Suppressor macrophage treated with lipopolysaccharide for 1 hour (primary cell): ENCODE results near the gene LRRC3C.
"Not testable (repeated sequence)": the region's sequence is repeated elsewhere in the genome, so short reads cannot be mapped to it uniquely, and the experiment has no call there.

Experiments used
- DNase-seq, 3 donors: peaks; one replicate each; pipeline ENCODE4 v3.0.0-alpha.2; 2020 to 2022

The LRRC3C gene, protein sequence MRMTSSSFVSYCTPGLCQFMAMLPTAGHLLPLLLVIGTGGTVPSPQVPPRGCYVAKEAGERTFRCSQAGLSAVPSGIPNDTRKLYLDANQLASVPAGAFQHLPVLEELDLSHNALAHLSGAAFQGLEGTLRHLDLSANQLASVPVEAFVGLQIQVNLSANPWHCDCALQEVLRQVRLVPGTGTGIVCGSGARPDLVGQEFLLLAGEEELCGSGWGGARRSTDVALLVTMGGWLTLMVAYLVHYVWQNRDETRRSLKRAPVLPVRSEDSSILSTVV

DNA sequence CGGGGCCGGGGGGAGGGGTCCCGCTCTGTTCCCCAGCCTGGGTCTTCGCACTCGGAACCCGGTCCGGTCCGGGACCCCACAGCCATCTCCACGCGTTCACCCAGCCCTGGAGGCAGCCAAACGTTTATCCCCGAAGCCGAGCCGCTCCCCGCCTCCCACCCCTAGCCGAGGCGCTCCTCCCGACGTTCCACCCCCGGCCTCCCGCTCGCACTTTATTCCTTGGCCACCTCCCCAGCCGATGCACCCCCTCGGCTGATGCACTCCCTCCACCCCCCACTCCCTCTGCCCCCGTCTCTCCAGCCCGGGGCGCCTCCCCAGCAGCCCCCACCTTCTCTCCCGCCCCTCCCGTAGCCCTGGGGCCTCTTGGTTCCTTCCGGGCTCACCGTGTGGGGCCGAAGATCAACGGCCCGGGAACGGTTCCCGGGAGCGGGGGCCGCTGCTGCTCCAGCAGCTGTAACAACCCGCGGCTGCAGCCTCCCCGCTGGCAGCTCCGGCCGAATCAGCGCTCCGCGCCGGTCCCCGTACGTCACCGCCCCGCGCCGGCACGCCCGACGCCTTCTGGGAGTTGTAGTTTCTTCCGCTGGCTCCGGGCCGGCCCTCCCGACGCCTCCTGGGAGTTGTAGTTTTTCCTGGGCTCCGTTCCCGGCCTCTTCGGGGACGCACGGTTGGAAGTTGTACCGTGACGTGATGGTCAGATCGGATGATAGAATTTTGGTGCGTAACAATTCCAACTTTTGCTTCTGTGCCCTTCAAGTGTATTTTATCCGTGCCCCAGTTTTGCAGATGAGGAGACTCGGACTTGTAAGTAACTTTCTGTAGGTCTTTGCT, at the start of gene LRRC3C, which contains the start of gene ORMDL3:
TSS of gene LRRC3C (plus strand) at position 632 of the 828 bp plus-strand sequence. CDS start 13,792 bp downstream, outside the sequence.
TSS of gene ORMDL3 (minus strand) at position 501 of the 828 bp plus-strand sequence. CDS start 3,398 bp downstream, outside the sequence.
- DNase-seq = peak; percentile 94 to 97 (median 96)

GRCh38 chr17:39886102-39886501, 41.4 kb upstream of the LRRC3C start:
- not testable (repeated sequence) for DNase-seq

DNA sequence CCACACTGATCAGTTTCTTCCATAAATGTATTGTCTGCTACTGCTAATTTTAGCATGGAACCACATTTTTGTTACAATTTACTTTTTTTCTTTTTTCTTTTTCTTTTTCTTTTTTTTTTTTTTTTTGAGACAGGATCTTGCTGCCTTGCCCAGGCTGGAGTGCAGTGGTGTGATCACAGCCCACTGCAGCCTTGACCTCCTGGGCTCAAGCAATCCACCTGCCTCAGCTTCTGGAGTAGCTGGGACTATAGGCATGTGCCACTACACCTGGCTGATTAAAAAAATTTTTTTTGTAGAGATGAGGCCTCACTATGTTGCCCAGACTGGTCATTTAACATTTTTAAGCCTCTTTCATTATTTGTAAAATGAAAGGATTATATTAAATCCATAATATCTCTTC, 40.5 kb upstream of the LRRC3C start:
- no peak for DNase-seq

DNA sequence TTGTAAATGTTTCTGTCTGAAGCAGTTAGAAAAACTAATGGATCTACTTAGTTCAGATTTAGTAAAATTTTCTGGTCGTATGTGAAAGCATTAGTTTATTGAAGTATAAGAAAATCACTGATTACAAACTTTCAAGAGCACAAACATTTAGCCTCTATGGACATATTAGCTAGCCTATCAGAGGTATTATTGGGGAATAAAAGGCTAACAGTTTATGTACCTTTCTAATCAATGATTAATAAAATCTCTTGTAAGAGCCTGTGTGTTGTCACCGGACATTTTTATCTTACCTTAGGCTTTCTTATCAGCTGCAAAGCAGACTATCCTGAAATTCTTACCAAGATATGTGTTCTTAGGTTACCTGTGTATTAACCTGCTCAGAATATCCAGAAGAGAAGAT, 38.3 kb upstream of the LRRC3C start:
- DNase-seq = no peak

GRCh38 chr17:39894681-39895376, 32.7 kb upstream of the LRRC3C start:
- DNase-seq = no peak

DNA sequence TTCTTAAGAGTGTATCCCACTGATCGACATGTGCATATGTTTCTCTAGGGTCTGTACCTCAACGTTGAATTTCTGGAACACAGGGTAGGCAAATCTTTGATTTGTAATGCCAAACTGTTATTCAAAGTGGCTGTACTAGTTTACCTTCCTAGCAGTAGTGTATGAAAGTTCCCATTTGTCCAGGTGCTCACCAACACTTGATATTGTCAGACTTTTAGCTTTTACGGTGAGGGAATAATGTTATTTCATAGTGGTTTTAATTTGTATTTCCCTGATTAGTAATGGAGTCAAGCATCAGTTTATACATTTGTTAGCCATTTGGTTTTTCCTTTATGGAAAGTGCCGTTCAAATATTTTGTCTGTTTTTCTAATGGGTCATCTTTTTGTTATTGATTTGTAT, 29.4 kb upstream of the LRRC3C start:
- no peak for DNase-seq

GRCh38 chr17:39899215-39899614, 28.3 kb upstream of the LRRC3C start:
- no peak for DNase-seq

- not testable (repeated sequence) for DNase-seq
Measured at GRCh38 chr17:39902027-39902426, 25.5 kb upstream of the LRRC3C start.

- peak; percentile 8 to 23 (median 10) for DNase-seq
Measured at GRCh38 chr17:39903158-39903884, 24.2 kb upstream of the LRRC3C start.

DNA sequence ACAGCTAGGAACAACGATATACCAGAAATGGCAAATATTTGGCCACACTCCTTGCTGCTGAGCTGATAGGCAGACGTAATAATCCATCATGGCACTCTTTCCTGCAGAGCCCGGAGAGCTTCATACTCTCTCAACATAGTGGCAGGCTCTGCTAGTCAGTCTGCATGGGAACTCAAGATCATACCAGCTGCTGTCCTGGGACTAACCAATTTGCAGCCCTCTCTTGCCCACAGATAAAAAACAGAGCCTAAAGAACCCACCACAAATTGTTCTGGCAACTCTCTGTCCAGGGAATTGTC, 22.6 kb upstream of the LRRC3C start:
- no peak for DNase-seq

DNA sequence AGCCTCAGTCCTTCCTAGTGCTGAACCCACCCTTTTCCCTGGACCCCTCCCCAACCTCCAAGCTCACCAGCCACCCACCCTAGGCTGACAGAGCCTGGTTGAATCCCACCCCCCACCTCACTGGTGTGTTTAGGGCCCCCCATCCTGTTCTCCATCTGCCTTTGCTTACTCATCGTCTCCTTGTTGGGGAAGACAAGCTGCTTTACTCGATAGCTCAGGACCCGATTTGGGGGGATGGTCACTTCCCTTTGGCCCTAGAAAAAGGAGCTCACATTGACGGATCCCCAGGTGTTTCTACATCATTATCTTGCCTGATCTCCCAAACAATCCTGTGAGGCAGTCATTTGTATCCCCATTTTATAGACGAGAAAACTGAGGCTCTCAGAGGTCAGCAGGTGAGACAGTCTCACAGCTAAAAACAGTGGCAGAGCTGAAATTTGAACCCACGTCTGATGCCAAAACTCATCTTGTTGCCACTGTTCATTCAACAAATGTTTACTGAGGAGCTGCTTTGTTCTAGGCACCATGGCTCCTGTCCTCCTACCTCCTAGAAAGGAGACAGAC, 18.7 kb upstream of the LRRC3C start:
- no peak for DNase-seq

DNA sequence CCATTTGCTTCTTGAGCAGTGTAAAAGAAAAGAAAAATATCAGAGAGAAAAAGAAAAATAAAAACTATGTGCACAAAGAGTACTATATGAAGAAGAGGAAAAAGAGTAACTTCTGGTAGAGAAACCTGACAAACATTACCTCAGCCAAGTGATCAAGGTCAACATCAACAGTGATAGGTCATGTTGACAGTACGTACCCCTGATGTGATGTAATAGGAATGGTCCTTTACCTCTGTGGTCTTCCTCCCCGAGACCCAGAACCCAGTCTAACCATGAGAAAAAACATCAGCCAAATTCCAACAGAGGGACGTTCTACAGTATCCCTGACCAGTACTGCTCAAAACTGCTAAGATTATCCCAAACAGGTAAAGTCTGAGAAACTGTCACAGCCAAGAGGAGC, 13.5 kb upstream of the LRRC3C start:
- no peak for DNase-seq

DNA sequence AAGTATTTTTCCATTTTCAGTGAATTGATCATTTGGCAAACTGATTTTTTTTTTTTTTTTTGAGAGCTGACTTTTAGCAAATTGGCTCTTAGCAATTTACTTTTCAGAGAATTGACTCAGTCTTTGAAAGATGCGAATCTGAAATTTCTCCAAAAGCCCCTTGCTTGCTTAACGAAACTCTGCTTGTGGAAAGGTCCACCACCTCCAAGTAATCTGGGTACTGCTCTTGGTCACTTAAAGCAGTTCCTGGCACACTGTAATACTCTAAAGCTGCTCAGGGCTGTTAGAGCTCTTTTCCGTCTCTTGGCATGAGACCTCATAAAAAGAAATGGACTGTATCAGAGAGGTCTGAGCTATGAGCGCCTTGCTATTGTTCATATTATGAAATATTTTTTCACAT, 12.0 kb upstream of the LRRC3C start:
- DNase-seq = no peak

- DNase-seq = no peak
Measured at GRCh38 chr17:39916918-39917317, 10.6 kb upstream of the LRRC3C start.

DNA sequence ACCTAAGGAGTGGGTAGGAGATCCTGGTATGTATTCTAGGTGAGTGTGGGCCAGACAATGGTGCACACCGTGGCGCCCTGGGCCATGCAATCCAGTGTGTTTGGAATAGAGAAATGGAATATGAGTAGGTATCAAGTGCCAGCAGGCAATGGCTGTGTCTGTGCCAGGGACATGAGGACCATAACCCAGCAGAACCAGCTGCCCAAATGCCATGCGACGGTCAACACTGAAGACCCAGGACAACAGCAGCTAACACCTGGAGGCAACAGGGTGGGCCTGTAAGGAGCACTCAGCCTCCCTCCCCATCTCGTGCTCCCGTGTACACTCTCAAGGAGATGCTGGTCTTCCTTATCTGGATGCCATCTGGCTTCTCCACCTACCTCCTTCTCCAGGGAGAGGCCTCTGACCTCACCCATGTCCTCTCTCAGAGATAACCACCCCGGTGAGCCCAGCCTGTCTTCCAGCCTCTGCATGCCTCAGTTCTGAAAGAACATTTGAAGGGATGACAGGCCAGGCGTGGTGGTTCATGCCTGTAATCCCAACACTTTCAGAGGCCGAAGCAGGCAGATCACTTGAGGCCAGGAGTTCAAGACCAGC, 8.3 kb upstream of the LRRC3C start:
- no peak for DNase-seq

GRCh38 chr17:39920218-39921210, 7.0 kb upstream of the LRRC3C start:
- DNase-seq = peak in 2 of 3 donors; percentile 11 to 43

DNA sequence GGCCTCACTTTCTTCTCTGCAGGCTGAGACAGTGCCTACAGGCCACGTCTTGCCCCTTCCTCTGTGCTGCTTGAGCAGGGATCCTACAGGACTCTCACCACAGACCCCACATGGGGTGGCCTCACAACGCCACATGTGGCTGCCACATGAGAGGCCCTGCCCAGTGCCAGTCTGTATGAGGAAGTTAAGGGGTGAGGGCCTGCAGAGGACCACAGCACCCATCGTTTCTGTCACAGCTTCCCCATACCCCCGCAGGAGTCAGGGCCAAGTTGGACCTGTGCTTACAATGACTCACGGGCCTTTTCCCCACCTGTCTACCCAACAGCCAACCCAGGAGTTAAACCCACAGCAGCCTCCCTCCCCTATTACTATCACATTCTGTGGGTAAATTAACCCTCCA, 6.2 kb upstream of the LRRC3C start:
- DNase-seq = peak in 1 of 3 donors; percentile 16

- DNase-seq = no peak
Measured at GRCh38 chr17:39922006-39922405, 5.5 kb upstream of the LRRC3C start.

GRCh38 chr17:39923230-39923629, 4.3 kb upstream of the LRRC3C start:
- DNase-seq = no peak

GRCh38 chr17:39923836-39924690, 3.5 kb upstream of the LRRC3C start:
- no peak for DNase-seq
